H1 (cell line): Measurements from ENCODE around the gene MARCHF2. TPM values are rescaled to one million over a fixed set of nuclear protein-coding genes. Genes with fewer than 3 reads are reported as not detected.

Experiments
- ATF2 ChIP-seq: IDR thresholded peaks from 2 replicates; pipeline ENCODE4 v1.6.1; 2012; ENCODE audit warnings: low read length, inconsistent platforms
- RXRA ChIP-seq: IDR thresholded peaks from 2 replicates; pipeline ENCODE4 v1.6.1; 2011; ENCODE audit warnings: low read depth, mild to moderate bottlenecking, low read length, moderate library complexity; ENCODE audit not compliant: insufficient read depth
- SIN3A ChIP-seq, 2 experiments: IDR thresholded peaks in 1 of 2; conservative IDR thresholded peaks in 1 of 2; 2 replicates each; pipeline ENCODE4 v1.6.1; 2011 to 2012; ENCODE audit warnings: low read length in 2 of 2, improper control_type of control experiment in 1 of 2, low read depth in 1 of 2, mild to moderate bottlenecking in 1 of 2
- polyA plus RNA-seq, 7 experiments: library from polyadenylated mRNA; depleted of rRNA in 3 of 7; stranded (reverse) in 5 of 7; unstranded in 2 of 7; fragments of >200 nt in 5 of 7; fragments of 200-250 nt in 2 of 7; gene quantifications; 1 replicate in 5 of 7; 2 replicates in 1 of 7; 4 replicates in 1 of 7; pipeline versions ENCODE4 v1.2.1 to v1.2.3, GENCODE V29; 2011 to 2013; ENCODE audit warnings: missing spikeins in 2 of 7, mixed read lengths in 2 of 7
- total RNA-seq: library from RNA; stranded (reverse); fragmentation: NEBNext Ultra II Directional; extraction: Animal tissue kit (Norgen Biotek cat#: 25700); gene quantifications from 2 replicates; pipeline ENCODE4 v1.2.1, GENCODE V29; 2021

MARCHF2 gene
- total and polyA plus RNA-seq, 2 of the 8 experiments (the other 6 are each of a cell fraction or from before 2014, with no cell fraction given) = 18.5 to 46.2 TPM

DNA sequence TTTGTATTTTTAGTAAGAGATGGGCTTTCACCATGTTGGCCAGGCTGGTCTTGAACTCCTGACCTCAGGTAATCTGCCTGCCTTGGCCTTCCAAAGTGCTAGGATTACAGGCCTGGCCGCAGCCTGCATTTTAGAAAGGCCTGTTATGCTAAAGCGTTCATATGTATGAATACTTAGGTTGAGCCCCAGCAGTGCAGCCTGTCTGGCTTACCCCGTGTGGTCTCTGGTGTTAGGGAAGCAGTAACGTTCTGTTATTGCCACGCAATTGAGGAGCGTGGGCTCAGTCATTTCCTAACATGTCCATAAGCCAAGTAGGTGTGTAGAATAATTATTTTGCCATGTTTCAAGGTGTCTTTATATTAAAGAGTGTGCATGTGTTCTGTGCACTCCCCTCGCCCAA is 46.0 kb downstream of the MARCHF2 start (continued):
- TF ChIP-seq SIN3A (conservative IDR thresholded peaks at IDR 0.05 in 1 of 2, IDR thresholded peaks at IDR 0.05 in 1 of 2; ENCODE audit: low read depth in 1 of 2, low read length in 2 of 2) = no peak
- TF ChIP-seq ATF2 = no peak
- no peak for TF ChIP-seq RXRA
